Chondrocyte (in vitro differentiated cells): Measurements from ENCODE around the gene CLEC4F. TPM values are rescaled to one million over a fixed set of nuclear protein-coding genes. Genes with fewer than 3 reads are reported as not detected.

ENCODE experiments used
- DNase-seq: peaks from one replicate; pipeline ENCODE4 v3.0.0; 2021; ENCODE audit warnings: mixed read lengths, low spot score
- H3K27ac Mint-ChIP-seq: one replicate; pipeline ENCODE4 v1.8.0; 2021; ENCODE audit warnings: mild to moderate bottlenecking, moderate library complexity, mixed read lengths; ENCODE audit not compliant: unreplicated experiment
- H3K27me3 Mint-ChIP-seq: 2 replicates; pipeline ENCODE4 v1.8.0; 2021; ENCODE audit warnings: low read depth, mixed read lengths
- H3K36me3 Mint-ChIP-seq: 2 replicates; pipeline ENCODE4 v1.8.0; 2021; ENCODE audit warnings: low read depth, mixed read lengths
- H3K4me1 Mint-ChIP-seq: 2 replicates; pipeline ENCODE4 v1.8.0; 2021; ENCODE audit warnings: low read depth, mild to moderate bottlenecking, mixed read lengths
- H3K4me3 Mint-ChIP-seq: one replicate; pipeline ENCODE4 v1.8.0; 2021; ENCODE audit warnings: mild to moderate bottlenecking, moderate library complexity, mixed read lengths; ENCODE audit not compliant: unreplicated experiment
- H3K9me3 Mint-ChIP-seq: 2 replicates; pipeline ENCODE4 v1.8.0; 2021; ENCODE audit warnings: low read depth, mixed read lengths
- total RNA-seq: library from RNA; stranded (reverse); gene quantifications from 3 replicates; pipeline ENCODE4 v1.2.1, GENCODE V29; 2021
- TF ChIP-seq, protein P1 (sequence below): fragments of 200-600 bp; sonication (generic); IDR thresholded peaks from 2 replicates; pipeline ENCODE4 v1.5.0; 2021; ENCODE audit warnings: antibody characterized with exemption, mild to moderate bottlenecking, moderate library complexity

The CLEC4F gene
- total RNA-seq, 1 donor from 2014 or later = not detected

DNA sequence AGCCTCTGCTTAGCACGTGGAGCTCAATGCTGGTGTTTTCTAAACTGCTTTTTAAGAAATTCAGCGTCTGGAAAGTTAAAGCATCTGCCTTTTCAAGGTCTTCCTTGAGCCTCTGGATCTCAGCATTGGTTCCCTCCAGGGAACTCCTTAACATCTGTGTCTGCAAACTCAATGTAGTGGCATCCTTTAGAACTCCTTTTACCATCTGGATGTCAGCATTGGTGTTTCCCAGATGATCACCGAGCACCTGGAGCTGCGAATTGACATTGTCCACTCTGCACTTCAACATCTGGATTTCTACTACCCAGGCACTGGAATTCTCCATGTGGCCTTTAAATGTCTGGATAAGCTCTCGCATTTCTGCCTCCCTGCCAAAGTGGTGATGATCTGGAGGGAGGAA lies 3.7 kb downstream of the CLEC4F start:
- no peak overlapping the region for H3K27ac Mint-ChIP-seq
- no peak overlapping the region for H3K4me3 Mint-ChIP-seq
- no peaks in the 10 kb centered on the region for H3K36me3 Mint-ChIP-seq
- TF ChIP-seq, protein P1, sequence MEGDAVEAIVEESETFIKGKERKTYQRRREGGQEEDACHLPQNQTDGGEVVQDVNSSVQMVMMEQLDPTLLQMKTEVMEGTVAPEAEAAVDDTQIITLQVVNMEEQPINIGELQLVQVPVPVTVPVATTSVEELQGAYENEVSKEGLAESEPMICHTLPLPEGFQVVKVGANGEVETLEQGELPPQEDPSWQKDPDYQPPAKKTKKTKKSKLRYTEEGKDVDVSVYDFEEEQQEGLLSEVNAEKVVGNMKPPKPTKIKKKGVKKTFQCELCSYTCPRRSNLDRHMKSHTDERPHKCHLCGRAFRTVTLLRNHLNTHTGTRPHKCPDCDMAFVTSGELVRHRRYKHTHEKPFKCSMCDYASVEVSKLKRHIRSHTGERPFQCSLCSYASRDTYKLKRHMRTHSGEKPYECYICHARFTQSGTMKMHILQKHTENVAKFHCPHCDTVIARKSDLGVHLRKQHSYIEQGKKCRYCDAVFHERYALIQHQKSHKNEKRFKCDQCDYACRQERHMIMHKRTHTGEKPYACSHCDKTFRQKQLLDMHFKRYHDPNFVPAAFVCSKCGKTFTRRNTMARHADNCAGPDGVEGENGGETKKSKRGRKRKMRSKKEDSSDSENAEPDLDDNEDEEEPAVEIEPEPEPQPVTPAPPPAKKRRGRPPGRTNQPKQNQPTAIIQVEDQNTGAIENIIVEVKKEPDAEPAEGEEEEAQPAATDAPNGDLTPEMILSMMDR = no peak
- no peak for DNase-seq
- no peaks in the 10 kb centered on the region for H3K4me1 Mint-ChIP-seq
- peaks cover 59% of the 10 kb centered on the region for H3K27me3 Mint-ChIP-seq
- no peaks in the 10 kb centered on the region for H3K9me3 Mint-ChIP-seq

GRCh38 chr2:70808983-70809958 lies 11.1 kb downstream of the CLEC4F start:
- H3K9me3 Mint-ChIP-seq = no peaks in the 10 kb centered on the region
- H3K36me3 Mint-ChIP-seq = no peaks in the 10 kb centered on the region
- TF ChIP-seq, protein P1 = no peak
- no peak overlapping the region for H3K4me3 Mint-ChIP-seq
- peaks cover 44% of the 10 kb centered on the region for H3K27me3 Mint-ChIP-seq
- no peaks in the 10 kb centered on the region for H3K4me1 Mint-ChIP-seq
- H3K27ac Mint-ChIP-seq = no peak overlapping the region
- DNase-seq = no peak

- DNase-seq = no peak
- H3K4me3 Mint-ChIP-seq = no peak overlapping the region
- H3K4me1 Mint-ChIP-seq = no peaks in the 10 kb centered on the region
- peaks cover 42% of the 10 kb centered on the region for H3K27me3 Mint-ChIP-seq
- no peak overlapping the region for H3K27ac Mint-ChIP-seq
- H3K9me3 Mint-ChIP-seq = no peaks in the 10 kb centered on the region
- TF ChIP-seq, protein P1 = no peak
- no peaks in the 10 kb centered on the region for H3K36me3 Mint-ChIP-seq
These were observed 12.6 kb downstream of the CLEC4F start for GRCh38 chr2:70807828-70808118.

DNA sequence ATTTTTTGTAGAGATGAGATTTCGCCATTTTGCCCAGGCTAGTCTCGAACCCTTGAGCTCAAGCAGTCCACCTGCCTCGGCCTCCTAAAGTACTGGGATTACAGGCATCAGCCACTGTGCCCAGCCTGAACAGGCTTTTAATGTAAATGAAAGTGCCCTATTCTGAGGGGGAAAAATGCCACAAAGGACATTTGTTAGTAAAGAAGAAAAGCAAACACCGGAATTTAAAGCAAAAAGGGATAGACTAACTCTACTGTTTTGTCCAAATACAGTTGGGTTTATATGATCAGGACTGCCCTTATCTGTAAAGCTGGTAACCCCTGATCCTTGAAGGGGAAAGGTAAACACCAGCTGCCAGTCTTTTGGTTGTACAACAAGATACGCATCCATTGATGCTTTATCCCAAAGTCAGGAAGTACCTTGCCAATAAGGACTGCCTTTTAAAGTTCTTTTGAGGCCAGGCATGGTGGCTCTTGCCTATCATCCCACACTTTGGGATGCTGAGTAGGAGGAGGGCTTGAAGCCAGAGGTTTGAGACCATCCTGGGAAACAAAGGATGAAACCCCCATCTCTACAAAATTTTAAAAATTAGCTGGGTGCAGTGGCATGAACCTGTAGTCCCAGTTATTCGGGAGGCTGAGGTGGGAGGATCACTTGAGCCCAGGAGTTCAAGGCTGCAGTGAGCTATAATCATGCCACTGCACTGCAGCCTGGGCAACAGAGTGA lies 13.1 kb downstream of the CLEC4F start:
- Mint-ChIP-seq H3K27me3 (peaks cover 40% of the 10 kb centered on the region), H3K9me3 (no peaks in the 10 kb centered on the region), H3K36me3 (no peaks in the 10 kb centered on the region), H3K4me1 (no peaks in the 10 kb centered on the region), H3K4me3 (no peak overlapping the region), H3K27ac (no peak overlapping the region)
- TF ChIP-seq, protein P1 = no peak
- DNase-seq = no peak

GRCh38 chr2:70806620-70807019 lies 13.8 kb downstream of the CLEC4F start:
- Mint-ChIP-seq H3K27me3 (peaks cover 39% of the 10 kb centered on the region), H3K9me3 (no peaks in the 10 kb centered on the region), H3K4me1 (no peaks in the 10 kb centered on the region), H3K36me3 (no peaks in the 10 kb centered on the region), H3K4me3 (no peak overlapping the region), H3K27ac (peak overlapping the region; percentile 22)
- no peak for DNase-seq
- TF ChIP-seq, protein P1 = no peak
